GM19351 (cell line): ENCODE results near the gene SLC39A12.
"Not testable (repeated sequence)": the region's sequence is repeated elsewhere in the genome, so short reads cannot be mapped to it uniquely, and the experiment has no call there.

Source experiments
- ATAC-seq: cut with Tn5 transposase; IDR thresholded peaks from one replicate; pipeline ENCODE4 v1.9.1; 2021; ENCODE audit warnings: mild to moderate bottlenecking, moderate library complexity; ENCODE audit not compliant: unreplicated experiment

SLC39A12 gene

GRCh38 chr10:17951868-17952371 lies at the start of gene SLC39A12:
TSS of gene SLC39A12 (plus strand) at chr10:17951918. CDS start at chr10:17953277, 1,359 bp downstream.
- no peak for ATAC-seq

GRCh38 chr10:17904564-17904963 lies 47.2 kb upstream of the SLC39A12 start:
- no peak for ATAC-seq

- no peak for ATAC-seq
Measured at GRCh38 chr10:17905491-17905890, 46.2 kb upstream of the SLC39A12 start.

GRCh38 chr10:17906002-17906401 lies 45.7 kb upstream of the SLC39A12 start:
- no peak for ATAC-seq

- ATAC-seq, result no peak
Measured at GRCh38 chr10:17907641-17908040, 44.1 kb upstream of the SLC39A12 start.

- peak; percentile 80 for ATAC-seq
Measured at GRCh38 chr10:17910125-17910789, 41.5 kb upstream of the SLC39A12 start.

GRCh38 chr10:17912754-17913153 lies 39.0 kb upstream of the SLC39A12 start:
- no peak for ATAC-seq

- no peak for ATAC-seq
Measured at GRCh38 chr10:17913604-17914003, 38.1 kb upstream of the SLC39A12 start.

- no peak for ATAC-seq
Measured at GRCh38 chr10:17914169-17915045, 37.3 kb upstream of the SLC39A12 start.

GRCh38 chr10:17915181-17915580 lies 36.5 kb upstream of the SLC39A12 start:
- no peak for ATAC-seq

GRCh38 chr10:17918187-17918903 lies 33.4 kb upstream of the SLC39A12 start:
- no peak for ATAC-seq

- ATAC-seq, result no peak
Measured at GRCh38 chr10:17921378-17921777, 30.3 kb upstream of the SLC39A12 start.

- no peak for ATAC-seq
Measured at GRCh38 chr10:17923728-17924127, 28.0 kb upstream of the SLC39A12 start.

GRCh38 chr10:17943033-17943745 lies 8.5 kb upstream of the SLC39A12 start:
- ATAC-seq, result no peak

GRCh38 chr10:17950269-17950668 lies 1.4 kb upstream of the SLC39A12 start:
- not testable (repeated sequence) for ATAC-seq

- ATAC-seq, result no peak
Measured at GRCh38 chr10:17950726-17951125, 992 bp upstream of the SLC39A12 start.

GRCh38 chr10:17954372-17954771 lies 2.7 kb downstream of the SLC39A12 start:
- not testable (repeated sequence) for ATAC-seq

- no peak for ATAC-seq
Measured at GRCh38 chr10:17954861-17955260, 3.1 kb downstream of the SLC39A12 start.

GRCh38 chr10:17958049-17958448 lies 6.3 kb downstream of the SLC39A12 start:
- no peak for ATAC-seq

- ATAC-seq, result no peak
Measured at GRCh38 chr10:17959870-17960269, 8.2 kb downstream of the SLC39A12 start.
